GM12874 (cell line): ENCODE measurements around the gene CWC22.

ENCODE experiments used
- TF ChIP-seq, protein P1 (sequence below): IDR thresholded peaks from 2 replicates; pipeline ENCODE4 v1.5.1; 2011; ENCODE audit warnings: low read depth, mild to moderate bottlenecking, control low read depth, low read length, moderate library complexity; ENCODE audit not compliant: insufficient read depth

CWC22 gene

DNA sequence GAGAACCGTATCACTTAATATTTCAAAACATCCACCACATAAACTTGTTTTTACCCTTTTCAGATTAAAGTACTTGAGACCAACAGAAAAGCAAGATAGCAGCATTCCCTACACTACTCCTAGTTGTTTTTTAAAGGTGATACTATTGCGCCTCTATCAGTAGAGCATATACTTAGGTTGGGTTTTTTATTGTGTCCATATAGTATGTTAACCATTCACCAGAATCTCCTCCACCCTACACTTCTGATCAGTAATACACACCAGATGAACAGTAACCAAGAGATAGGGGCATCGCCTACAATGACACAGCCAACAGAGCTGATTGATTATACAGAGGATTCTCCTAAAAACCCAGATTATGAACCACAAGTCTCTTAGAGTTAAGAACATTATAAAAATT is 75.6 kb downstream of the CWC22 start:
- TF ChIP-seq, protein P1, sequence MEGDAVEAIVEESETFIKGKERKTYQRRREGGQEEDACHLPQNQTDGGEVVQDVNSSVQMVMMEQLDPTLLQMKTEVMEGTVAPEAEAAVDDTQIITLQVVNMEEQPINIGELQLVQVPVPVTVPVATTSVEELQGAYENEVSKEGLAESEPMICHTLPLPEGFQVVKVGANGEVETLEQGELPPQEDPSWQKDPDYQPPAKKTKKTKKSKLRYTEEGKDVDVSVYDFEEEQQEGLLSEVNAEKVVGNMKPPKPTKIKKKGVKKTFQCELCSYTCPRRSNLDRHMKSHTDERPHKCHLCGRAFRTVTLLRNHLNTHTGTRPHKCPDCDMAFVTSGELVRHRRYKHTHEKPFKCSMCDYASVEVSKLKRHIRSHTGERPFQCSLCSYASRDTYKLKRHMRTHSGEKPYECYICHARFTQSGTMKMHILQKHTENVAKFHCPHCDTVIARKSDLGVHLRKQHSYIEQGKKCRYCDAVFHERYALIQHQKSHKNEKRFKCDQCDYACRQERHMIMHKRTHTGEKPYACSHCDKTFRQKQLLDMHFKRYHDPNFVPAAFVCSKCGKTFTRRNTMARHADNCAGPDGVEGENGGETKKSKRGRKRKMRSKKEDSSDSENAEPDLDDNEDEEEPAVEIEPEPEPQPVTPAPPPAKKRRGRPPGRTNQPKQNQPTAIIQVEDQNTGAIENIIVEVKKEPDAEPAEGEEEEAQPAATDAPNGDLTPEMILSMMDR, result no peak

DNA sequence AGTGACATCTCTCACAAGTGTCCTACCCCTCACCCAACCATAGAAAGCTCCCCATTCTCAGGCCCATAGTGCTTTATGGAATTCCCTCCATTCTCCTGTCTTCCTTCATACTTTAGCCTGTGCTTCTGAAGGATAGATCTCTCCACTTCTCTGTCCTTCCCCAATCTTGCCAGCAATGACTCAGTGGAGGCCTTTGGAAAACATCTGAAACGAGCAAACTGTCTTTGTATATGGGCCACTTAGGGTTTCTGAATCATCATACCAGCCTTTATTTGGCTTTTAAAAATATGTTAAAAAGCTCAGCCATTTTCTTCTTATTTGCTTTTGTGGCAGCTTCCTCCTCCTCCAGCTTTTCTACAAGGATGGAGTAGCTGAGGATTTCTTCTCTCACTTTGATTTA is 80.1 kb downstream of the CWC22 start:
- TF ChIP-seq, protein P1, result no peak

DNA sequence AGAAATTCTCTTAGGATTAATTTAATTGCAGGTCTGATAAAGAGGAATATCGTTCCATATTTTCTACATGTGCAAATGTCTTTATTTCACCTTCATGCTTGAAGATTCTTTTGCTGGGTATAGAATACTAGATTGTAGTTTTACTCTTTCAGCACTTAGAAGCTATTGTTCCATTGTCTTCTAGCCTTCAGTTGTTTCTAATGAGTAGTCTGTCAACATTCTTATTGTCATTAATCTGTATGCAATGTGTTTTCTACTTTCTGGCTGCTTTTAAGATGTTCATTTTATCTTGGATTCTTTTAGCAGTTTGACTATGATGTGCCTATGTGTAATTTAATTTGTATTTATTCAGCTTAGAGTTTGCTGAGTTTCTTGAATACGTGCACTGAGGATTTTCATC is 81.4 kb downstream of the CWC22 start:
- TF ChIP-seq, protein P1, result no peak

DNA sequence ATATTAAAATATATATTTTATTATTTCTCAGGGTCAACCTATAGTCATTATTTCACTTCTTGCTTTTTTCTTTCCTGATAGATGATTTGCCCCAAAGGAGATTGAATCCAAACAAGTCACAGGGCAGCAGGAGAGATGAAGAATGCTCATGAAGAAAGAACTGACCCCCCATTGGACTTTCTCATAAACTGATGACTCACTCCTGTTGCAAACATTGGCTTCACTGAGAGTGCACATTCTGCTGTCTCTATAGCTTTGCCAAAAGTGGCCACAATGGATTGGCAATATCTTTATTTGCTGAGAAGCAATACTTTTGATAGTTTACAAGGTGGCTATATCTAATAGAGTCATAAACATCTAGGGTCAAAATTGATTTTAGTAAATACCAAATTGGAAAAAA is 89.8 kb downstream of the CWC22 start:
- TF ChIP-seq, protein P1, result no peak

DNA sequence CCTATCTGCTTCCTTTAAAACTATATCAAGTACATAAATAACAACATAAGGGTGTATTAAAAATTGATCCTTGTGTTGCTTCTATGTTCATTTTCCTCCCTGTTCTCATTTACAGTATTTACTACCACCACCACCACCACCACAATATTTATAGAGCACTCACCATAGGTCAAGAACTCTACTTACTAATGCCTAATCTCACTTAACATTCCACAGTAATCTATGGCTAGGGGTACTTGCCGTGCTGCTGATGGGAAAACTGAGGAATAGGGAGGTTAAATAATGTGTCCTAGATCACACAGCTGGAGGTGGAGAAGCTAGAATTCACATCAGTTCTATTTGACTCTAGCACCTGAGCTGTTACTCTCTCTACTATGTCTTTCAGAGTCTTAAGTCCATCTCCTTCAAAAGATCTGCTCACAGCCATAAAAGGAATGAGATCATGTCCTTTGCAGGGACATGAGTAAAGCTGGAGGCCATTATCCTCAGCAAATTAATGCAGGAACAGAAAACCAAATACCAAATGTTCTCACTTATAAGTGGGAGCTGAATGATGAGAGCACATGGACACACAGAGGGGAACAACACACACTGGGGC is 91.6 kb downstream of the CWC22 start:
- TF ChIP-seq, protein P1, result no peak

DNA sequence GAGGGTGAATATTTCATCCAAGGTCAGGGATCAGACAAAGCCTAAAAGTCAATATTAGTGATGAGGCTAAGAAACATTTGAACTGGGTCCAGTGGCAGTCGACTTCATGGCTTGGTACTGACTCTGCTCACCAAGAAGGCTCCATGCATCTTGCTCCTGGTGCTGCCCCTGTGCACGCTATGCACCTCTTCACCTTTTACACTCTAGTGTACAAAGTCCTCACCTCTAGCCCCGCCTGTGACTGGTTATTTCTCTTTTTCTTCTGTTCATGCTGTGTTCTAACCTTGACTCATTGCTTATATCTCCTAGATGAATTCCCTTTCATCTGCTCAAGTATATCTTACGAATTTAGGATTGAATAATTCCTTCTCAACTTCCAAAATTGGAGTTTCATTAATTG is 93.3 kb downstream of the CWC22 start:
- TF ChIP-seq, protein P1, result no peak

DNA sequence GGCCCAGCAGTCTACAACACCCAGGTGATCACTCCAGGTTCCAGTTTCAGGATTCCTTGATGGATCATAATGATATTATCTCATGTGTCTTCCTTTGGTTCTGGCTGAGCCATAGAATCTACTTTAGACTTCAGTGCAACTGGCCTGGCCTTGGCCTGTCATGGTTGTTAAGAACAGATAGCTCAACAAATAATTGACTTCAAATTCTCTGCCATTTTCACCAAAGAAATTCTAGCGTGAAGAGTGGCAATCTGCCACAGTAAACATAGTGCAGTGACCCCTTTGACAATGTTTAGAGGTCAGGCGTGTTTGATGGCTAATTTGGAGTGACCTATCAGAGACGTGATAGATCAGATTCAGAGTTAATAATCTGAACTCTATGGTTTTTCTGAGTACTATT is 95.5 kb downstream of the CWC22 start:
- TF ChIP-seq, protein P1, result no peak

DNA sequence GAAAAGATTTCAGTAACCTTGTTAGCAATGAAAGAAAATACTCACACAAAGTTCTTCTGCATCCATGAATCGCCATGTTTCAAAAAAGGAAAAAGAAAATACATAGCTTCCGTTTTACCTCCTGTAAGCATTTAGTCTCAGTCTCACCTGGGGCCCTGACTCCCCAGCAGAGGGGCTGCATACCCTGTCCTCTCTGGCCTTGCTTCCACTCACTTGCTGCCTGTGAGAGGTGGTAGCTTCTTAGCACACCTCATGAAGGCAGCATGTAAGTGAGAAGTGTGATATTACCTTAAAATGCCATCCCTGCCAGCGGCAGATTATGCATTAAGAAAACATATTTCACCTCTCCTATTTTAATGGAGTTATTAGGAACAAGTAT is 96.4 kb downstream of the CWC22 start:
- TF ChIP-seq, protein P1, result no peak
